ENCODE data around the gene SH3D19.

Gene SH3D19

GRCh38 chr4:151250706-151251105 lies 74.7 kb downstream of the SH3D19 start:
- no peaks in the 10 kb centered on the region for H3K79me2 ChIP-seq (ENCODE audit: insufficient read depth, low read length)

GRCh38 chr4:151248519-151248918 lies 76.9 kb downstream of the SH3D19 start:
- Histone ChIP-seq H2AFZ (ENCODE audit: low read length) (no peak overlapping the region), H3K4me3 (ENCODE audit: low read length, poor library complexity, severe bottlenecking) (no peak overlapping the region), H3K9me3 (ENCODE audit: insufficient read depth, low read depth, low read length) (no peaks in the 10 kb centered on the region), H3K36me3 (ENCODE audit: insufficient read depth, low read length) (no peaks in the 10 kb centered on the region), H3K79me2 (ENCODE audit: insufficient read depth, low read length) (no peaks in the 10 kb centered on the region), H4K20me1 (ENCODE audit: insufficient read depth, low read length, poor library complexity, severe bottlenecking) (no peaks in the 10 kb centered on the region), H3K27me3 (ENCODE audit: insufficient read depth, low read length, poor library complexity, severe bottlenecking) (no peaks in the 10 kb centered on the region), H3K4me2 (ENCODE audit: low read depth, low read length, poor library complexity, severe bottlenecking) (no peak overlapping the region), H3K9me2 (replicated peaks; ENCODE audit: low read depth, low read length) (no peaks in the 10 kb centered on the region), H3K9ac (ENCODE audit: low read depth, low read length, poor library complexity, severe bottlenecking) (no peak overlapping the region), H3F3A (ENCODE audit: low read depth) (no peaks in the 10 kb centered on the region), H3K4me1 (ENCODE audit: insufficient read depth, low read length, poor library complexity, severe bottlenecking) (no peaks in the 10 kb centered on the region)
- TF ChIP-seq EZH2phosphoT487 (IDR thresholded peaks at IDR 0.05; ENCODE audit: borderline replicate concordance) (no peak), CTCF (conservative IDR thresholded peaks at IDR 0.05; ENCODE audit: low read length) (no peak)

More at GRCh38 chr4:151250706-151251105, 74.7 kb downstream of the SH3D19 start:
- Histone ChIP-seq H3F3A (ENCODE audit: low read depth) (no peaks in the 10 kb centered on the region), H3K4me1 (ENCODE audit: insufficient read depth, low read length, poor library complexity, severe bottlenecking) (no peaks in the 10 kb centered on the region), H3K4me3 (ENCODE audit: low read length, poor library complexity, severe bottlenecking) (no peak overlapping the region), H3K27me3 (ENCODE audit: insufficient read depth, low read length, poor library complexity, severe bottlenecking) (no peaks in the 10 kb centered on the region), H3K4me2 (ENCODE audit: low read depth, low read length, poor library complexity, severe bottlenecking) (no peak overlapping the region), H3K9me2 (replicated peaks; ENCODE audit: low read depth, low read length) (no peaks in the 10 kb centered on the region), H3K9ac (ENCODE audit: low read depth, low read length, poor library complexity, severe bottlenecking) (no peak overlapping the region), H4K20me1 (ENCODE audit: insufficient read depth, low read length, poor library complexity, severe bottlenecking) (no peaks in the 10 kb centered on the region), H3K36me3 (ENCODE audit: insufficient read depth, low read length) (no peaks in the 10 kb centered on the region), H2AFZ (ENCODE audit: low read length) (no peak overlapping the region), H3K9me3 (ENCODE audit: insufficient read depth, low read depth, low read length) (no peaks in the 10 kb centered on the region)
- no peak for TF ChIP-seq EZH2phosphoT487 (IDR thresholded peaks at IDR 0.05; ENCODE audit: borderline replicate concordance)
- TF ChIP-seq CTCF (conservative IDR thresholded peaks at IDR 0.05; ENCODE audit: low read length) = no peak

GRCh38 chr4:151247395-151247794 lies 78.0 kb downstream of the SH3D19 start:
- no peak overlapping the region for H3K4me3 ChIP-seq (ENCODE audit: low read length, poor library complexity, severe bottlenecking)
- no peak overlapping the region for H2AFZ ChIP-seq (ENCODE audit: low read length)
- no peak for TF ChIP-seq CTCF (conservative IDR thresholded peaks at IDR 0.05; ENCODE audit: low read length)
- TF ChIP-seq EZH2phosphoT487 (IDR thresholded peaks at IDR 0.05; ENCODE audit: borderline replicate concordance) = no peak
- H3K9ac ChIP-seq (ENCODE audit: low read depth, low read length, poor library complexity, severe bottlenecking) = no peak overlapping the region
- H3K4me1 ChIP-seq (ENCODE audit: insufficient read depth, low read length, poor library complexity, severe bottlenecking) = no peaks in the 10 kb centered on the region
- no peaks in the 10 kb centered on the region for H3K9me3 ChIP-seq (ENCODE audit: insufficient read depth, low read depth, low read length)
- no peaks in the 10 kb centered on the region for H3K9me2 ChIP-seq (replicated peaks; ENCODE audit: low read depth, low read length)
- H4K20me1 ChIP-seq (ENCODE audit: insufficient read depth, low read length, poor library complexity, severe bottlenecking) = no peaks in the 10 kb centered on the region
- H3F3A ChIP-seq (ENCODE audit: low read depth) = no peaks in the 10 kb centered on the region
- no peaks in the 10 kb centered on the region for H3K27me3 ChIP-seq (ENCODE audit: insufficient read depth, low read length, poor library complexity, severe bottlenecking)
- H3K36me3 ChIP-seq (ENCODE audit: insufficient read depth, low read length) = no peaks in the 10 kb centered on the region
- no peak overlapping the region for H3K4me2 ChIP-seq (ENCODE audit: low read depth, low read length, poor library complexity, severe bottlenecking)
- H3K79me2 ChIP-seq (ENCODE audit: insufficient read depth, low read length) = no peaks in the 10 kb centered on the region

Data from Loucy (cell line).